ENCODE results near the gene RNF166. TPM values are rescaled to one million over a fixed set of nuclear protein-coding genes. Genes with fewer than 3 reads are reported as not detected.

RNF166 gene
- total RNA-seq, 2 donors from 2014 or later, result 11.6 to 30.3 TPM

GRCh38 chr16:88662222-88662842 lies 43.9 kb downstream of the RNF166 start:
- H3K4me3 ChIP-seq, result peak overlapping the region; percentile 67 to 91
- no peaks in the 10 kb centered on the region for H3K4me1 ChIP-seq (replicated peaks)
- H3K36me3 ChIP-seq, result no peaks in the 10 kb centered on the region
- H3K9me3 ChIP-seq, result no peaks in the 10 kb centered on the region
- H3K27ac ChIP-seq, result peak overlapping the region; percentile 71 to 88
- no peaks in the 10 kb centered on the region for H3K27me3 ChIP-seq (replicated peaks; ENCODE audit: insufficient read depth)
- WGBS, result 1% methylated on average over 33 of the region's 49 CpGs
- TF ChIP-seq POLR2AphosphoS5 (IDR thresholded peaks at IDR 0.05) (no peak), CTCF (IDR thresholded peaks at IDR 0.05) (no peak)
- no peak for DNase-seq (ENCODE audit: low spot score)
- intact Hi-C loops (cut with DNase I), result loop anchor here (2.0 kb wide), 1 partner anchor 92 kb away; the partner anchor contains the start of gene ZC3H18

DNA sequence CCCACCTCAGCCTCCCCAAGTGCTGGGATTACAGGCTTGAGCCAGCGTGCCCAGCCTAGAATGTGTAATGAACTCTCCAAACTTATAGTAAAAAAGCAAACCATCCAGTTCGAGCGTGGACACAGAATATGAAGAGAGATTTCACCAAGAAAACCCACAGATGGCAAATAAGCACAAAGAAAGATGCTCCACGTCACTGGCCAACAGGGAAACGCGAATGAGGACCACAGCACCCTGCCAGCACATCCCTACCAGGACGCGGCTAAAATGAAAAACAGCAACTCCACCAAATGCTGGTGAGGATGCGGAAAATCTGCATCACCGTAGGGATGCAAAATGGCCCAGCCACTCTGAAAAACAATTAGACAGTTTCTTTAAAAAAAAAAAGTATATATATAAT lies 44.7 kb downstream of the RNF166 start:
- H3K4me3 ChIP-seq, result no peak overlapping the region
- no peak for DNase-seq (ENCODE audit: low spot score)
- no peaks in the 10 kb centered on the region for H3K36me3 ChIP-seq
- no peak overlapping the region for H3K27ac ChIP-seq
- H3K4me1 ChIP-seq (replicated peaks), result no peaks in the 10 kb centered on the region
- TF ChIP-seq CTCF (IDR thresholded peaks at IDR 0.05), result no peak
- no peak for TF ChIP-seq POLR2A (IDR thresholded peaks at IDR 0.05)
- no peak for TF ChIP-seq POLR2AphosphoS5 (IDR thresholded peaks at IDR 0.05)
- intact Hi-C loops (cut with DNase I), result no loop called here
- H3K9me3 ChIP-seq, result no peaks in the 10 kb centered on the region
- no peaks in the 10 kb centered on the region for H3K27me3 ChIP-seq (replicated peaks; ENCODE audit: insufficient read depth)
- 82% methylated on average over 10 of the region's 10 CpGs for whole genome bisulfite sequencing

- no peaks in the 10 kb centered on the region for H3K4me1 ChIP-seq (replicated peaks)
- 93% methylated on average over 25 of the region's 25 CpGs for WGBS
- no peak overlapping the region for H3K27ac ChIP-seq
- intact Hi-C loops (cut with DNase I), result no loop called here
- H3K4me3 ChIP-seq, result no peak overlapping the region
- H3K27me3 ChIP-seq (replicated peaks; ENCODE audit: insufficient read depth), result no peaks in the 10 kb centered on the region
- H3K9me3 ChIP-seq, result no peaks in the 10 kb centered on the region
- H3K36me3 ChIP-seq, result peaks cover 0 to 5% of the 10 kb centered on the region in 2 donors
- no peak for TF ChIP-seq POLR2AphosphoS5 (IDR thresholded peaks at IDR 0.05)
- no peak for TF ChIP-seq CTCF (IDR thresholded peaks at IDR 0.05)
- no peak for TF ChIP-seq POLR2A (IDR thresholded peaks at IDR 0.05)
- DNase-seq (ENCODE audit: low spot score), result no peak
Measured at GRCh38 chr16:88659160-88659559, 47.0 kb downstream of the RNF166 start.

DNA sequence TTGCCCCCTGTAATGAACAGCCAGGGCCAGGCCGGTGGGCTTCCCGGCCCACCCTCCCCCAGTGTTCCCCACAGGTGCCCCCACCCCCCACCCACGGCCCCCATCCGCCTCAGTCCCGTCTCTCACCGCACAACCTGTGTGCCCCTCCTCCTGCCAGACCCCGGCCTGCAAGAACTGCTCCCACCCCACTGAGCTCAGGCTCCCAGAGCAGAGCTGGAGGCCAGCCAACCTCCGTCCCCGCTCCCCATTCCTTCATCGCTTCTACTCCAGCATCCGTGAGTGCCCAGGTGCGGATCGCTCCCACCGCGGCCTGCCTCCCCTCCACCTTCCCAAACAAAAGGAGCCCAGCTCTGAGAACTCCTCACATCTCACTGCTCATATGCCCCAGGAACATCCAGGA lies 47.5 kb downstream of the RNF166 start:
- Histone ChIP-seq H3K9me3 (no peaks in the 10 kb centered on the region), H3K27ac (no peak overlapping the region), H3K36me3 (peaks cover 0 to 5% of the 10 kb centered on the region in 2 donors), H3K4me1 (replicated peaks) (no peaks in the 10 kb centered on the region), H3K27me3 (replicated peaks; ENCODE audit: insufficient read depth) (no peaks in the 10 kb centered on the region), H3K4me3 (no peak overlapping the region)
- TF ChIP-seq POLR2A (IDR thresholded peaks at IDR 0.05), result no peak
- TF ChIP-seq CTCF (IDR thresholded peaks at IDR 0.05), result no peak
- no peak for TF ChIP-seq POLR2AphosphoS5 (IDR thresholded peaks at IDR 0.05)
- WGBS, result 83% methylated on average over 15 of the region's 15 CpGs
- intact Hi-C loops (cut with DNase I), result no loop called here
- no peak for DNase-seq (ENCODE audit: low spot score)

GRCh38 chr16:88657371-88657770 lies 48.8 kb downstream of the RNF166 start:
- no peak overlapping the region for H3K4me3 ChIP-seq
- DNase-seq (ENCODE audit: low spot score), result no peak
- no peak overlapping the region for H3K27ac ChIP-seq
- TF ChIP-seq CTCF (IDR thresholded peaks at IDR 0.05) (no peak), POLR2A (IDR thresholded peaks at IDR 0.05) (no peak), POLR2AphosphoS5 (IDR thresholded peaks at IDR 0.05) (no peak)
- H3K27me3 ChIP-seq (replicated peaks; ENCODE audit: insufficient read depth), result no peaks in the 10 kb centered on the region
- WGBS, result 94% methylated on average over 15 of the region's 19 CpGs
- no peaks in the 10 kb centered on the region for H3K4me1 ChIP-seq (replicated peaks)
- H3K9me3 ChIP-seq, result no peaks in the 10 kb centered on the region
- peaks cover 0 to 5% of the 10 kb centered on the region in 2 donors for H3K36me3 ChIP-seq
- intact Hi-C loops (cut with DNase I), result no loop called here

Data from prostate gland (tissue), 2 donors.